K562 (cell line): ENCODE results near the gene OVOL1. TPM values are rescaled to one million over a fixed set of nuclear protein-coding genes. Genes with fewer than 3 reads are reported as not detected.

Source experiments
- BRF2 ChIP-seq: IDR thresholded peaks from 3 replicates; pipeline ENCODE4 v1.6.1; 2011; ENCODE audit warnings: borderline replicate concordance, mild to moderate bottlenecking; ENCODE audit not compliant: insufficient read length, insufficient read depth
- CUX1 ChIP-seq: fragments of 200-800 bp; sonication (Bioruptor generic); IDR thresholded peaks from 2 replicates; pipeline ENCODE4 v1.6.1; 2016; ENCODE audit warnings: missing genetic modification characterization, missing compliant biosample characterization
- DEAF1 ChIP-seq: fragments of 450-650 bp; formaldehyde crosslinking; IDR thresholded peaks from 2 replicates; pipeline ENCODE4 v1.4.0; 2020; ENCODE audit warnings: mild to moderate bottlenecking, moderate library complexity
- HCFC1 ChIP-seq: IDR thresholded peaks from 2 replicates; pipeline ENCODE4 v1.6.1; 2012; ENCODE audit warnings: low read depth, low read length, improper control_type of control experiment
- HNRNPLL ChIP-seq: fragments of 200-400 bp; formaldehyde crosslinking; IDR thresholded peaks from 2 replicates; pipeline ENCODE4 v1.6.1; 2017; ENCODE audit warnings: low read length, low read depth, mild to moderate bottlenecking; ENCODE audit not compliant: poor library complexity, severe bottlenecking
- HOXB6 ChIP-seq: fragments of 250-450 bp; sonication (Bioruptor Pico); IDR thresholded peaks from 2 replicates; pipeline ENCODE4 v1.5.1; 2022; ENCODE audit warnings: mild to moderate bottlenecking, borderline replicate concordance
- PHTF2 ChIP-seq: fragments of 250-450 bp; sonication (Bioruptor Pico); IDR thresholded peaks from 2 replicates; pipeline ENCODE4 v1.5.0; 2021; ENCODE audit warnings: mild to moderate bottlenecking
- RBM15 ChIP-seq: fragments of 200-400 bp; formaldehyde crosslinking; IDR thresholded peaks from 2 replicates; pipeline ENCODE4 v1.6.1; 2018; ENCODE audit warnings: mild to moderate bottlenecking, low read length, moderate library complexity; ENCODE audit not compliant: insufficient read depth
- RBM17 ChIP-seq: fragments of 200-400 bp; formaldehyde crosslinking; IDR thresholded peaks from 2 replicates; pipeline ENCODE4 v1.6.1; 2017; ENCODE audit warnings: low read depth, mild to moderate bottlenecking, low read length, borderline replicate concordance
- TAF7 ChIP-seq: fragments of 450-650 bp; IDR thresholded peaks from 2 replicates; pipeline ENCODE4 v1.6.1; 2016; ENCODE audit warnings: missing genetic modification characterization, missing compliant biosample characterization
- ZMIZ1 ChIP-seq, 2 experiments: fragments of 150-350 bp in 1 of 2; IDR thresholded peaks; 2 replicates each; pipeline ENCODE4 v1.6.1; 2012 to 2016; ENCODE audit warnings: low read depth in 2 of 2, low read length in 2 of 2, mild to moderate bottlenecking in 1 of 2, moderate library complexity in 1 of 2
- ZNF143 ChIP-seq: sonication (generic); formaldehyde crosslinking; IDR thresholded peaks from 2 replicates; pipeline ENCODE4 v1.9.0; 2022; ENCODE audit warnings: mild to moderate bottlenecking, missing genetic modification reagents
- ZNF444 ChIP-seq: fragments of 250-450 bp; sonication (Bioruptor Pico); IDR thresholded peaks from 2 replicates; pipeline ENCODE4 v1.4.0; 2020; ENCODE audit warnings: mild to moderate bottlenecking, moderate library complexity
- ZNF551 ChIP-seq: fragments of 250-450 bp; sonication (Bioruptor Pico); IDR thresholded peaks from 2 replicates; pipeline ENCODE4 v1.5.0; 2021; ENCODE audit warnings: mild to moderate bottlenecking, moderate library complexity
- ZNF583 ChIP-seq: fragments of 250-450 bp; sonication (Bioruptor Pico); IDR thresholded peaks from 2 replicates; pipeline ENCODE4 v1.4.0; 2020
- polyA plus RNA-seq, 8 experiments: library from polyadenylated mRNA; depleted of rRNA in 4 of 8; stranded (reverse) in 5 of 8; unstranded in 3 of 8; fragments of >200 nt; fragmentation: Nextera tagmentation in 2 of 8; fragmentation: Illumina TruSeq in 1 of 8; extraction: Ambion mirVana in 2 of 8; extraction: Trizol in 1 of 8; gene quantifications; 2 replicates each; pipeline versions ENCODE4 v1.2.1 to v1.2.3, GENCODE V29; 2011 to 2014; ENCODE audit warnings: inconsistent platforms in 1 of 8, missing spikeins in 1 of 8
- total RNA-seq, 7 experiments: library from RNA; depleted of rRNA in 6 of 7; stranded (reverse); fragments of >200 nt in 6 of 7; fragmentation: Illumina TruSeq in 2 of 7; extraction: Trizol in 2 of 7; gene quantifications; 2 replicates each; pipeline versions ENCODE4 v1.2.1 to v1.2.3, GENCODE V29; 2011 to 2021; ENCODE audit warnings: low replicate concordance in 1 of 7

OVOL1 gene
- total and polyA plus RNA-seq, 9 of the 15 experiments (the other 6 are each of a cell fraction or from before 2014, with no cell fraction given): 0.09 TPM; not detected in 8

- no peak for TF ChIP-seq CUX1 (CRISPR knock-in tag)
- peak; percentile 45; the same call in 1 of the 2 replicates for TF ChIP-seq ZNF143 (CRISPR knock-in tag)
- TF ChIP-seq ZMIZ1 (IDR thresholded peaks at IDR 0.05; ENCODE audit: low read depth in 2 of 2, low read length in 2 of 2): peak in 1 of 2 experiments; percentile 48; a peak in 1 of 4 replicates
- peak; percentile 44 for TF ChIP-seq HNRNPLL
- TF ChIP-seq DEAF1 (CRISPR knock-in tag): peak; percentile 77
- no peak for TF ChIP-seq HOXB6
- TF ChIP-seq RBM17: no peak
- peak; percentile 46 for TF ChIP-seq HCFC1
- no peak for TF ChIP-seq RBM15
- TF ChIP-seq TAF7: no peak
- no peak for TF ChIP-seq PHTF2 (CRISPR knock-in tag)
- no peak for TF ChIP-seq ZNF551
- no peak for TF ChIP-seq ZNF444 (CRISPR knock-in tag)
- no peak for TF ChIP-seq ZNF583 (CRISPR knock-in tag)
- TF ChIP-seq BRF2: no peak
These were observed 6.7 kb upstream of the OVOL1 start (continued) for GRCh38 chr11:65779919-65780769.
